K562 (cell line): ENCODE measurements around the gene SRPK1.

ENCODE experiments used
- CTCF ChIP-seq, 3 experiments: IDR thresholded peaks in 2 of 3; conservative IDR thresholded peaks in 1 of 3; 2 replicates each; pipeline ENCODE4 v1.5.1; 2011 to 2012; ENCODE audit warnings: low read length in 3 of 3, mild to moderate bottlenecking in 3 of 3, control low read depth in 2 of 3, improper control_type of control experiment in 1 of 3, inconsistent platforms in 1 of 3, low read depth in 1 of 3, mixed read lengths in 1 of 3, moderate library complexity in 1 of 3; ENCODE audit not compliant: insufficient read depth in 2 of 3
- FOS ChIP-seq: IDR thresholded peaks from 3 replicates; pipeline ENCODE4 v1.6.1; 2011; ENCODE audit not compliant: insufficient read length; ENCODE audit errors: extremely low read depth
- GABPB1 ChIP-seq: sonication (generic); formaldehyde crosslinking; IDR thresholded peaks from 2 replicates; pipeline ENCODE4 v1.8.0; 2022; ENCODE audit warnings: mild to moderate bottlenecking, missing genetic modification reagents
- HCFC1 ChIP-seq: IDR thresholded peaks from 2 replicates; pipeline ENCODE4 v1.6.1; 2012; ENCODE audit warnings: low read depth, low read length, improper control_type of control experiment
- MEF2A ChIP-seq: IDR thresholded peaks from 2 replicates; pipeline ENCODE4 v1.6.1; 2011; ENCODE audit warnings: low read depth, mild to moderate bottlenecking, low read length, moderate library complexity; ENCODE audit not compliant: control insufficient read depth
- U2AF1 ChIP-seq: fragments of 200-400 bp; formaldehyde crosslinking; optimal IDR thresholded peaks from 2 replicates; pipeline ENCODE3; 2017; ENCODE audit warnings: mild to moderate bottlenecking, low read depth, low read length, moderate library complexity
- ZBTB7A ChIP-seq: IDR thresholded peaks from 2 replicates; pipeline ENCODE4 v1.6.1; 2011; ENCODE audit warnings: low read depth, mild to moderate bottlenecking, low read length, moderate library complexity, borderline replicate concordance; ENCODE audit not compliant: control insufficient read depth
- TF ChIP-seq, protein P1 (sequence below): fragments of 250-450 bp; sonication (Bioruptor Pico); IDR thresholded peaks from 2 replicates; pipeline ENCODE4 v1.5.0; 2021

- TF ChIP-seq, protein P1, sequence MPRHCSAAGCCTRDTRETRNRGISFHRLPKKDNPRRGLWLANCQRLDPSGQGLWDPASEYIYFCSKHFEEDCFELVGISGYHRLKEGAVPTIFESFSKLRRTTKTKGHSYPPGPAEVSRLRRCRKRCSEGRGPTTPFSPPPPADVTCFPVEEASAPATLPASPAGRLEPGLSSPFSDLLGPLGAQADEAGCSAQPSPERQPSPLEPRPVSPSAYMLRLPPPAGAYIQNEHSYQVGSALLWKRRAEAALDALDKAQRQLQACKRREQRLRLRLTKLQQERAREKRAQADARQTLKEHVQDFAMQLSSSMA (CRISPR knock-in tag), result no peak
- TF ChIP-seq MEF2A, result no peak
- TF ChIP-seq U2AF1, result no peak
- TF ChIP-seq HCFC1, result no peak
- TF ChIP-seq ZBTB7A, result no peak
- no peak for TF ChIP-seq GABPB1 (CRISPR knock-in tag)
- no peak for TF ChIP-seq CTCF (IDR thresholded peaks at IDR 0.05 in 2 of 3, conservative IDR thresholded peaks at IDR 0.05 in 1 of 3; ENCODE audit: insufficient read depth in 2 of 3, low read depth in 1 of 3, low read length in 3 of 3)
- no peak for TF ChIP-seq FOS
These were observed 125.3 kb downstream of the SRPK1 start for GRCh38 chr6:35795453-35796071.
